Fibroblast of peridontal ligament (primary cell): ENCODE measurements around the gene SPAG16.
"Not testable (repeated sequence)": the region's sequence is repeated elsewhere in the genome, so short reads cannot be mapped to it uniquely, and the experiment has no call there.

ENCODE experiments used
- DNase-seq: peaks from one replicate; pipeline ENCODE4 v3.0.0-alpha.2; 2010; ENCODE audit errors: extremely low read depth

Gene SPAG16

DNA sequence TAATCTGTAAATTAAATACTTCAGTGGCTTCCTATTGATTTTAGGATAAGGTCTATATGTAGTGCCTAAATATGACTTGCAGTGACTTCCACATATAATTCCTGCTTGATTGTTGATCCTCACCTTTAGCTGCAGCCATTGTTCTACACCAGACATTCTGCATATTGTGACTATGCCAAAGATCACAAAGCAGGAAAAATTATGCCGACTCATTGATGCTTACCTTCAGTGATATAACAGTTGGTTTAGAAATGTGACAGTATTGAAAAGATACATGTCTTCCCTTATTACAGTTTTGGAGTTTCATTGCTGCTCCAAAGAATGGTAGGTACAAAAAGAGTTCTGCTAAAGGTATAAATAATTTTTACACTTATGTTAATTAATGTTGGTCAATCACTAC lies 12.3 kb upstream of the SPAG16 start:
- no peak for DNase-seq

DNA sequence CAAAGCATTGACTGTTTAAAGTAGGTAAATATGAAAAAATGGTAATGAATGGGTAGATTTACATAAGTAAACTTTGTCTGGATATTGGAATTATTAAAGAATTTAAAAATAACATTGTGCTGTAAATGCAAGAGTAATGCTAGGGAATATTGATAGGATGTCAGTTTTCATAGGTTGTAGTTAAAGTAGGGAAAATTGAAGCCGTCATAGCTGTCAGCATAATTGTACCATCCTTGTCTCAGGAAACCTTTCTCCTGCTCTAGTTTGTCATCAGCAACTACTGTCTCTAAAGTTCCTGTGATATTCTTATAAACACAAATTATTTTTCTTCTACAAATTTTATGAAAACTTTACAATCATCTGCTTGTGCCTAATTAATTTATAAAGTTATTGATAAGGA lies 10.1 kb upstream of the SPAG16 start:
- no peak for DNase-seq

DNA sequence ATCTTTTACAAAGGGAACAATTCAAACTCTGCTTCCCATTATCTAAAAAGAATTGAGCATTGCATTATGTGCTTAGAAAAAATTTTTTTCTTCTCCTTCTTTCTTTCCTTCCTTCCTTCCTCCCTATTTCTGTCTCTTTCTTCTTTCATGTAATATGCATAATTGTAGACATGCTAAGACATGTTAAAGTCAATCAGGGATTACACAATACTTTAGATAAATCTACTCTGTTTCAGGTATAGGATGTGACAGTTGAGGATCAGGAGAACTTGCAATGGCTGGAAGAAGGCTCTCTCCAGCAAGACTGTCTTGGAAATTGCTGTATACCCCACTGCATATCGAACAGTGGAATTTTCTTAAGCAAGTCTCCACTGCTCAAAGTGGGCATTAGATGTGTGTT lies 9.0 kb upstream of the SPAG16 start:
- no peak for DNase-seq

DNA sequence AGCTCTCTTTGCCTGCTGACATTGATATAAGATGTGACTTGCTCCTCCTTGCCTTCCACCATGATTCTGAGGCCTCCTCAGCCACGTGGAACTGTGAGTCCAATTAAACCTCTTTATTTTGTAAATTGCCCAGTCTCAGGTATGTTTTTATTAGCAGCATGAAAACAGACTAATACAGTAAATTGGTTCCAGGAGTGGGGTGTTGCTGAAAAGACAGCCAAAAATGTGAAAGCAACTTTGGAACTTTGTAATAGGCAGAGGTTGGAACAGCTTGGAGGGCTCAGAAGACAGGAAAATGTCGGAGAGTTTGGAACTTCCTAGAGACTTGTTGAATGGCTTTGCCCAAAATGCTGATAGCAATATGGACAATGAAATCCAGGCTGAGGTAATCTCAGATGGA lies 7.1 kb upstream of the SPAG16 start:
- DNase-seq = not testable (repeated sequence)

DNA sequence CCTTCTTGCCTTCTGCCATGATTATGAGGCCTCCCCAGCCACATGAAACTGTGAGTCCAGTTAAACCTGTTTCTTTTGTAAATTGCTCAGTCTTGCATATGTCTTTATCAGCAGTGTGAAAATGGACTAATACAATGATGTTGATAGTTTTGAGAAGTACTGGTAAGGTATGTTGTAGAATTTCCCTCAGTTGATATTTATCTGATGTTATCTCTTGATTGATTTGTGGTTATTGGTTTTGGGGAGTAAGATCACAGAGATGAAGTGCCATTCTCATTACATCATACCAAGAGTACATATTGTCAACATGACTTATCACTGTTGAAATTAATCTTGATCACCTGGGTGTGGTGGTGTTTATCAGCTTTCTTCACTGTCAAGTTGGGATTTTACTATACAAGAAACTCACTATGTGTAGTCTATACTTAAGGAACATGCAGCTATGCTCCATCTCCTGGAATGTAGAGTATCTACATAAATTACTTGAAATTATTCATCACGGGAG lies 5.1 kb upstream of the SPAG16 start:
- DNase-seq = no peak

DNA sequence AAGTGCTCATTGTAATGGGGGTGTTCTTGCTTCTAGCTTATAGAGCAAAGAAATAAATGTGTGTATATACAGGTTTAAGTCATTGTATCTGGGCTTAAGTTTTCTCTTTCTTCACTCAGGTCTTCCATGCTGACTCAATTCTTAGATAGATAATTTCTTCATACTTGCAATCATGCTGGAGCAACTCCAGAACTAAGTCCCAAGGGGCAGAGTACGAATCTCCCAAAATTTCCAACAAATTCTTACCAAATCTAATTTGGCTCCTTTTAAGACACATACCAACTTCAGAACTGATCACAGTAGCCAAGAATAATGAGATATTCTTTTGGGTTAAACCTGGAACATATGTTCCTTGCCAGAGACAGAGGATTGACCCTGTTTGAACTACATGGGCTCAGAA lies 4.3 kb upstream of the SPAG16 start:
- peak; percentile 98 for DNase-seq

DNA sequence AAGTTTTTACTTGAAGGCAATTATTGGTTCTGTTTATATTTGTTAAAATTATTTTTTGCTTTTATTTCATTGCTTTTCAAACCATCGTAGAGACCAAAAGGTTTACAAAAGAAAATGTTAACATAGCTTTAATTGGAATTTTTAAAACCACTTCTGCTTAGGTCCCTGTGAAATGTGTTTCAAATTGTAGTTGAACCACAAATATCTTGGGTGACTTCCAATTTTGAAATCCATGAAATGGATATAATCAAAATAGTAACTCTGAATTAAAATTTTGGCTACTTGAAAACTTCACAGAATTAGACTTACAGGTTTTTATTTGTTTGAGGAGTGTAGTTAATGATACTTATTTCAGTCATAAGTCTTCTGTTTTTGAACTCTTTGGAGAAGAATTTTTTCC lies 3.1 kb upstream of the SPAG16 start:
- peak; percentile 94 for DNase-seq

DNA sequence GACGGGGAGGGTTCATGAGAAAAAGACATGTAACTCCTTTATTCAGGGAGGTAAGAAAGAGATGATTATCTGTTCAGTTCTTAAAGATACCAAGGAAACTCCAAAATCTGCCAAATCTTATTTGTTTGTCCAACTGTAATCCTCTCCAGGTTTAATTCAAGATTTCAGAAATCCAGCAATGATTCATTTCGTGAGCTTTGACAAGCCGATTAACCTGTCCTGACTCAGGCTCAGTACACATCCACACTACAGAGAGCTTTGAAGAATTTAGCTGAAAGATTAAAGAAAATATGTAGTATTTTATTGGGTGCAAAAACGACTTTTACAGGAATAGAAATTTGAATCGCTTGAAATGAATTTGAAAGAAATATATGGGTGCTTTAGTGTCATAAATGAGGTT lies 1.1 kb downstream of the SPAG16 start:
- DNase-seq = no peak

DNA sequence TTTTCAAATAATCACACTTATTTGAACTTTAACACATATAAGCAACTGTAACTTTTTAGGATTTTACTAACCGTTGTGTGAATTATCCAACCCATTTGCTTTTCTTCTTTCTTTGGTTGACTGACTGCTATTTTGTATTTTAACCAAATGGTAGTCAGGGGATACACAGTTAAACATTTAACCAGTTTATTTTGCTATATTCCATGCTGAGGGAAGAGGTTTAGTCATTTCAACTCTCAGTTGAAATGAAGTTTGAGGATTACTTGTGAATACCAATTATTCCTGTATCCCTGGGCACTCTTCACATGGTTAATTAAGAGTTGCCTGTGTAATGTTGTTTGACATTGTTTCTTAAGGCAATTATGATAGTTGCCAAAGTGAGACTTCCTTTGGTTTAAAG lies 1.9 kb downstream of the SPAG16 start:
- DNase-seq = no peak

DNA sequence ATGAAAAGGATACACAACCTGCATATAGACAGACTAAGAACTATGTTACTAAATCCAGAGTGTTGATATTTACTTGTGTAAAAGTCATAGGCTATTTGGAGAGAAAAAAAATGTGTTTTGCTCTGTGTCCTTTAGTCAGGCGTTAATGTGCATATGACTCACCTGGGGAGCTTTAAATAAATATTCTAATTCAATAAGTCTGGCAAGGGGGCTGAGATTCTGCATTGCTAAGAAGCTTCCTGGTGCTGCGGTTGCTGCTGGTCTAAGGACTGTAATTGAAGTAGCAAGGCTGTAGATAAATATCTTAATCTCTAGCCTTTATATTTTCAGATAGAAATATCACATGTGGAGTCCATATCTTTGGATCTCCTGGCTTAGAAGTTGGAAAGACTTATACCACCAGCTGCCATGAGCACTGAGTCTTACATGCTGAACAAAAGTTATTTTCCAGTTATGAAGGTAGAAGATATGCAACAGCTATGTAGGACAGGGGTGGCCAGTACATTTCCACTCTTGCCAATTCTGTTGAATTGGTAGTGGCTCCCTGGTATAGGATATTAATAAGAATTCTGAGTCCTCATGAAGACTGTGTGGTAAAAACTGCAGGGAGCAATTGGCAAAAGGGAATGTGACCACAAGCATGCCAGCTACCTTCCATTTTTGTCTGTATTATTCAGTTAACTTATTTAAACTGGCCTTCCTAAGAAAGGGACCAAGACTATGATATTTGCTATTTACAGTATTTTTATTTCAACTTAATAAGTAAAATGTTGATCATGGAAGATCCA lies 4.8 kb downstream of the SPAG16 start:
- no peak for DNase-seq

DNA sequence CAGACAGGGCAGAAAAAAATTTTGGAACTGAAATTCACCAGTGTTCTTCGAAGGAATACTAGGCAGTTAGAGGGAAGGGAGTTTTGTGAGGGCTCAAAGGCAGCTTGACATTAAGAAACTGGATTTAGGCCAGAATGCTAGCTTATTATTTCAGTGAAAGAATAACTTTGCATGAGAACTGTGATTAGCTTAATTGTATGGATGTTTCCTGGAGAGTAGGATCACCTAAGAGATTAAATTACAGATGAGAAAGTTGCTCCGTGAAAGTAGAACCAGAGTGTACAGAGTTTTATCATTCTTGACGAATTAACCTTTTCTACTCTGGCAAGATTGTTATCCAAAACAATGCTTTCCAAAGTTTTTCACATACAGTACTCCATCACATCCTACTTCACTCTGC lies 6.2 kb downstream of the SPAG16 start:
- DNase-seq = no peak

DNA sequence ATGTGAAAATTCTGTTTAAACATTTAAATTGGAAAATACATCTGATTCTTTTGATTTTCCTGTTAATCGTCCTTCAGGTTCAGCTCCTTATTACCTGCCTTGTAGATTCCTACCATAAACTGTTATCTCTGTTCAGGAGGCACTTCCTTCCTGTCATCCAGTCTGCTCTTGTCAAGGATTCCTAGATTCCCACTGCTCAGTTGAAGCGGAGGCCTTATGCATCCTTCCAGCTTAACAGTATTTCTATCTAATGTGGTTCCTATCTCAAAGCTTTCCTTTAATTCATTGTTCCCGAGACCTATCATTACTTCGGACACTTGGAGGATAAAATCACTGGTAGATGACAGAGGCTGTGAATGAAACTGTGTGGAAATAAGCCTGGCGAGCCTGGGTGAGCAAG lies 12.0 kb downstream of the SPAG16 start:
- DNase-seq = no peak

DNA sequence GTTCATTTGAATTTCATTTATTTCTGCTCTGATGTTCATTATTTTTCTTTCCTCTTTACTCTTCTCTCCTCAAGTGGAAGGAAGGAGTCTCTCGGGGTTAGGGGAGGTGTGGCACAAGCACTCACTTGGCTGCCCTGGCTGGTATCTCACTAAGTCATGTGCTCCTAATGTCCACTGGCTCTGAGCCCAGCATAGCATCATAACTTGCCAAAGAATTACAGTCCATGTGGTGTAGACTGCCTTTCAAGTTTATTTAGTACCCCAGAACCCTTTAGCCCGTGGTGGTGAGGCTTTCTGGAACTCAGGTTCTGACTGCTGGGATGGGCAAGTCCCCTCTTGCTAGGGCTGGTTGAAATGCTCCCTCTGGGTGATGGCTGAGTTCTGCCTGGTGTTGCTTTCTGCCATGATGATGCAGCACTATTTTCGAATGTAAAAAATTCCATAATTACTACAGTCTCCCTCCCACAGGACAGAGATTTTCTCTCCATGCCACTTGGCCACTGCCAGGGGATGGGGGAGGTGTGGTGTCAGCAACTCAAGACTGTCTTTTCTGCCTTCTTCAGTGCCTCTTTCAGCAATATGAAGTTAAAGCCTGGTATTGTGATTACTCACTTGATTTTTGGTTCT lies 22.2 kb downstream of the SPAG16 start:
- DNase-seq = peak; percentile 93

DNA sequence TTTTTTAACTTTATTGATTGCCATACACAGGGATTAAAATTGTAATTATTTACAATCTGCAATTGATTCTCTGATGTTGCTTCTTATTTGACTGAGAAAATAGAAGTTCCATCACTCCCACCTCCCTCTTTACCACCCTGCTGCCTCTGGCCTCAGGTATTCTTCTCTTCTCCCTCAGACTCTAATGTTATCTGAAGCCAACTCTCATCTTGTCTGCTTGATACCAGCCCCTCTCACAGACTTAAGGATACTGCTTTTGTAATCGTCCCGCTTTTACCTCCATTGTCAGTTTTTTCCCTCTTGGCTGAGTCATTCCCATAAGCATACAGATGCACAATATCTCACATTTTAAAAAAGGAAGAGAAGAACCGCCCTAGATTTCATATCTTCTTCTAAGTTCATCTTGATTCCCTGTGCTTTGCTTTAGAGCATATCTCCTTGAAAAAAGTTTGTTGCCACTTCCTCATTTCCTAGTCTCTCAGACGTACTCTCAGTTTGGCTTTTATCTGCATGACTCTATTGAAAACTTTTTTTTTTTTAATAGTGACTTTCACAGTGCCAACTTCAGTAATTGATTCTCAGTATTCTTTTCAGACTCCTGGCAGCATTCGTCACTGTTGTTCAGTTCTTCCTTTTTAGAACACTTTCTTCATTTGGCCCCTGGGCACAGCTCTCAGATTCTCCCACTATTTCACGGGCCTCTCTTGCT lies 31.1 kb downstream of the SPAG16 start:
- DNase-seq = no peak

DNA sequence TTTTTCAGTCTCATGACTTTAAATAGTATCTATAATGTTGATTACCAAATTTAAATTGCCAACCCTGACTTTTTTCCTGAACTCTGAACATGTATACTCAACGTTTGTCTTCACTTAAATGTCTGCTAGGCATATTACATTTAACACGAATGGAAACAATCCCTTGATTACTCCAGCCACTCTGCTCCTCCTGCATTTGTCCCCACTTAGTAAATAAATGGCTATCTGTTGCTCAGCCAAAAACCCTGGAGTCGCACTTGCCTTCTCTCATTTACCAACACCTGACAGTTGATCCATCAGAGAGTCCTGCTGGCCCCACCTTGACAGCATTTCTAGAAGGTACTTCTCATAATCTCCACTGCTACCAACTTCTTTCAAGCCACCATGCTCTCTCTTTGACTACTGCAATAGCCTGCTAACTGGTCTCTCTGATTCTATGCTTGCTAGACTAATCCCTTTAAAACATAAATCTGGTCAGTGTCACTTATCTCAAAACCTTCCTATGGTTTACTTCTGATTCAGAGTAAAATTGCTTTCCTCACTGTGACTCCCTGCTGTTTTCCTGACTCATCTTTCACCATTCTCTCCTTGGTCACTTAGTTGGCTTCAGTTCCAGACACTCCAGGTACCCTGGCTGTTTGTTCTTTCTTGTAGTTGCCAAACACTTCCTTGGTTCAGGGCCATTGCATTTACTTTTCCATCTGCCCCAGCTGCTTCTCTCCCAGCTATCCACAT lies 31.9 kb downstream of the SPAG16 start:
- no peak for DNase-seq

DNA sequence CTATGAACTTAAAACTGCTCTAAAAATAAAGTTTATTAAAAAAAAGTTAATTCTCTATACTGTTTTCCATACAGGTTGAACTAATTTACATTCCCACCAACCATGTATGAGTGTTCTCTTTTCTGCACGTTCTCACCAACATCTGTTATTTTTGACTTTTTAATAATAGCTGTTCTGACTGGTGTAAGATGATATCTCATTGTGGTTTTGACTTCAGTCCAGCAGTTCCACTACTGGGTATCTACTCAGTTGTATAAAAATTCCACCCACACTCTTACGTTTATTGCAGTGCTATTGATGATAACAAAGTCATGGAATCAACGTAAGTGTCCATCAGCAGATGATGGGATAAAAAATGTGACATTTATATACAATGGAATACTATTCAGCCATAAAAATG lies 33.7 kb downstream of the SPAG16 start:
- DNase-seq = peak; percentile 85

DNA sequence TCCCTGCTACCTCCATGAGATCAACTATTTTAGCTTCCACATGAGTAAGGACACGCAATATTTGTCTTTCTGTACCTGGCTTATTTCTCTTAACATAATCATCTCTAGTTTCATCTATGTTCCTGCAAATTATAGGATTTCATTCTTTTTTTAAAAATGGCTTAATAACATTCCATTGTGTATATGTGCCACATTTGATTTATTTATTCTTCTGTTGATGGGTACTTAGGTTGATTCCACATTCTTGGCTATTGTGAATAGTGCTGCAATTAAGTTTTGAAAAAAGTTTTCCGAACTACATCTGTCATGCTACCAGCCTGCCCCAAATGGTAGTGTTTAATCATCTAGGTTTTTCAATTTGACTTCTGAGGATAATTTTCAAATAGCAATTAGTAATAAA lies 36.3 kb downstream of the SPAG16 start:
- no peak for DNase-seq

DNA sequence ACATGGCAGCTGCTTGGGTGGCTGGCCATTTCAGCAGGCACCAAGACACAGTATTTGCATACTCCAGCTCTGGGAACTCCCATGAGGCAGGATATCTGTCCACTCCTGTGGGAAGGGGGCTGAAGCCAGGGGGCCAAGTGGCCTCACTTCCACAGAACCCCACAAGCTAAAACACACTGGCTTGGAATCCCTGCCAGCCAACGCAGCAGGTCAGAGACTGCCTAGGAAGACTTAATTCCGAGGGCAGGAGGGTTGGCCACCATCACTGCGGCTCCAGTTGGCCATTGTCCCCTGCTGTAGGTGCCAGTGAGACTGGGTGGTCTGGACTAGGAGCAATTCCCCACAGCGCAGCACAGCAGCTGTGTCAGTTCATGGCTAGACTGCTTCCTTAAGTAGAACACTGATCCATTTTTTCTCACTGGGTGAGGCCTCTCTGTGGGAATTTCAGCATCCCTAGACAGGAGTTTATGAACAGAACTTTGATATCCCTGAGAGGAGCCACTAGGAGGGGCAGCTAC lies 52.0 kb downstream of the SPAG16 start:
- DNase-seq = no peak

DNA sequence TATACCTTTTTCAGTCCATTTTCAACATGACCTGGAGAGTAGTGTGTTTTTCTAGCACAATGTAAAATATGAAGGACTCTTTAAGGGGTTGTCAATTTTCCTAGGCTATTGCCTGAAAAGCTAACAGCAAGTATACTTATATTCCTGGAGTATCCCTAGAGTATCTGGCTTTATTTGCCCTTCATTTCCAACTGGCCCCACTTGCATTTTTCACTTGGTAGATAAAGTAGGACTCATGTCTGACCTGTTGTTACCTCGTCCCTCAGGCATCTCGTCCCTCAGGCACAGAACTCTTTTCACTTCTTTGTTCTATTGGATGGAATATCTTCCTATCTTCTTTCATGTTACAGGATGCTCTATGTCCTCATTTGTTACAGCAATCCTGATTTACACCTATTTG lies 69.2 kb downstream of the SPAG16 start:
- DNase-seq = no peak

DNA sequence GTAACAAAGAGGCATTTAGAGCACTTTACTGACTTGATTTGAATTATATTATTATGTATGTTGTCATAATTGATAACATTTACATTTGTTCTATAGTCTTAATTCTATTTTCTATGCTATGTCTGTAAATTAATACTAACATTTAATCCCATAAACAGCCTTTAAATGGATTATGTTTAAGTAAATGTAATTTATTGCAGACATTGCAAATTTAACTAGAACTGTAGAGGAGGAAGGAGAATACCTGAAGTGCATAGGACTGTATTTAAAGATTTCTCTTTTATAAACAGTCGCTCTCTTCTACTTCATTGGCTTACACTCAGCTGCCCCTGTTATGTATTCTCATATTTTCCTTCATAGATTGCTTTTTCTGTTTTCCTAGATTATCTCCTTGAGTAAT lies 92.4 kb downstream of the SPAG16 start:
- DNase-seq = no peak

DNA sequence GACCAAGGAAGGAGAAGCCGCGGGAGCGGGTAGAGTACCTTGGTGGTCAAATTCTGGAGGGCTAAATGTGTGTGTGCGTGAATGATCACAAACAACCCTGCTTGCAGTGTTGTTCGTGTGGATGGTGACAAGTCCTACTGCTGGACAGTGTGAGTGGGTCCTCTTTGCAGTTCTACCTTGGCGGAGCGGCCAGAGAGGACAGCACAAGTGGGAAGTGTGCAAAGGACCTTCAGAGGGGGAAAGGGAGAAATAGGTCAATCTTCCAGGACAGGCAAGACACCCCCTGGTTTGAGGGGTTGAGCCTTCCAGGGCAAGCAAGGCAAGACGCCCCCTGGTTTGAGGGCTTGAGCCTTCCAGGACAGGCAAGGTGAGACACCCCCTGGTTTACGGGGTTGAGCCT lies 122.8 kb downstream of the SPAG16 start:
- DNase-seq = not testable (repeated sequence)
